IMR-90 (cell line): ENCODE data around the gene PCCA. TPM values are rescaled to one million over a fixed set of nuclear protein-coding genes. Genes with fewer than 3 reads are reported as not detected.

ENCODE experiments used
- ATAC-seq: fragments of 200-7000 bp; cut with Tn5 transposase; 2 replicates; pipeline ENCODE4 v1.9.1; 2020; ENCODE audit warnings: low read depth, mild to moderate bottlenecking, moderate library complexity
- BruUV-seq: library from RNA; stranded (reverse); fragments of 400-500 nt; replicated peaks from 2 replicates; lab custom pipeline; 2021; lab: Mats Ljungman, UMichigan
- CTCF ChIA-PET: fragments of 300-600 bp; formaldehyde crosslinking; extraction: SDS; loops from one replicate; lab custom pipeline; 2021; ENCODE audit warnings: antibody characterized with exemption; lab: Yijun Ruan, JAX
- POLR2A ChIA-PET: fragments of 300-600 bp; sonication (Branson Sonifier 250); formaldehyde crosslinking; loops from one replicate; lab custom pipeline; 2022; ENCODE audit warnings: antibody characterized with exemption; ENCODE audit not compliant: unreplicated experiment; lab: Charles Lee
- DNase-seq: peaks from one replicate; pipeline ENCODE4 v3.0.0; 2013
- H2AFZ ChIP-seq: replicated peaks from 2 replicates; pipeline ENCODE3; 2013; ENCODE audit warnings: low read length, mild to moderate bottlenecking; ENCODE audit not compliant: poor library complexity
- H2AK5ac ChIP-seq: 2 replicates; pipeline ENCODE4 v1.6.1; 2013; ENCODE audit warnings: low read depth, low read length, inconsistent platforms
- H2AK9ac ChIP-seq: replicated peaks from 2 replicates; pipeline ENCODE3; 2013; ENCODE audit warnings: mild to moderate bottlenecking, low read depth, low read length, moderate library complexity; ENCODE audit not compliant: poor library complexity
- H2BK120ac ChIP-seq: 2 replicates; pipeline ENCODE4 v1.6.1; 2013; ENCODE audit warnings: low read depth, low read length, inconsistent platforms
- H2BK15ac ChIP-seq: 3 replicates; pipeline ENCODE4 v1.6.1; 2013; ENCODE audit warnings: low read depth, low read length, inconsistent platforms
- H2BK20ac ChIP-seq: 2 replicates; pipeline ENCODE4 v1.6.1; 2013; ENCODE audit warnings: low read depth, mild to moderate bottlenecking, inconsistent platforms, low read length, moderate library complexity
- H2BK5ac ChIP-seq: 2 replicates; pipeline ENCODE4 v1.6.1; 2013; ENCODE audit warnings: mild to moderate bottlenecking, low read depth, low read length, inconsistent platforms; ENCODE audit not compliant: poor library complexity, severe bottlenecking
- H3K14ac ChIP-seq: replicated peaks from 2 replicates; pipeline ENCODE4 v1.6.1; 2013; ENCODE audit warnings: low read depth, low read length, inconsistent platforms
- H3K18ac ChIP-seq: 2 replicates; pipeline ENCODE4 v1.6.1; 2013; ENCODE audit warnings: low read depth, low read length, control low read depth
- H3K23ac ChIP-seq: 2 replicates; pipeline ENCODE4 v1.6.1; 2013; ENCODE audit warnings: low read depth, low read length, inconsistent platforms
- H3K27ac ChIP-seq: 2 replicates; pipeline ENCODE4 v1.5.1; 2013; ENCODE audit warnings: mild to moderate bottlenecking, control low read depth, low read length; ENCODE audit not compliant: insufficient read depth
- H3K27me3 ChIP-seq: 2 replicates; pipeline ENCODE4 v1.6.1; 2013; ENCODE audit warnings: low read length; ENCODE audit not compliant: control insufficient read depth, insufficient read depth
- H3K36me3 ChIP-seq: 2 replicates; pipeline ENCODE4 v1.6.1; 2013; ENCODE audit warnings: low read length, mixed read lengths; ENCODE audit not compliant: control insufficient read depth, insufficient read depth
- H3K4ac ChIP-seq: 2 replicates; pipeline ENCODE4 v1.6.1; 2013; ENCODE audit warnings: low read depth, low read length, inconsistent platforms
- H3K4me1 ChIP-seq: 2 replicates; pipeline ENCODE4 v1.6.1; 2013; ENCODE audit warnings: low read length, mixed read lengths; ENCODE audit not compliant: control insufficient read depth, insufficient read depth
- H3K4me2 ChIP-seq: 2 replicates; pipeline ENCODE4 v1.6.1; 2013; ENCODE audit warnings: low read depth, mild to moderate bottlenecking, control low read depth, low read length, moderate library complexity
- H3K4me3 ChIP-seq: 2 replicates; pipeline ENCODE4 v1.5.1; 2013; ENCODE audit warnings: low read depth, mild to moderate bottlenecking, control low read depth, low read length, moderate library complexity; ENCODE audit not compliant: insufficient read depth
- H3K56ac ChIP-seq: 2 replicates; pipeline ENCODE4 v1.6.1; 2013; ENCODE audit warnings: low read length, inconsistent platforms; ENCODE audit not compliant: insufficient read depth; ENCODE audit errors: extremely low read depth
- H3K79me1 ChIP-seq, 2 experiments: 2 replicates each; pipeline ENCODE4 v1.6.1; 2013; ENCODE audit warnings: low read length in 2 of 2, inconsistent platforms in 1 of 2, low read depth in 1 of 2
- H3K9ac ChIP-seq: 2 replicates; pipeline ENCODE4 v1.6.1; 2013; ENCODE audit warnings: low read depth, low read length, control low read depth
- H3K9me1 ChIP-seq: 2 replicates; pipeline ENCODE4 v1.6.1; 2013; ENCODE audit warnings: low read length, inconsistent platforms; ENCODE audit not compliant: insufficient read depth
- H3K9me3 ChIP-seq: 2 replicates; pipeline ENCODE4 v1.6.1; 2013; ENCODE audit warnings: low read length; ENCODE audit not compliant: control insufficient read depth, insufficient read depth
- H4K20me1 ChIP-seq: 2 replicates; pipeline ENCODE4 v1.6.1; 2013; ENCODE audit warnings: low read length, inconsistent platforms; ENCODE audit not compliant: insufficient read depth
- H4K5ac ChIP-seq: 2 replicates; pipeline ENCODE4 v1.6.1; 2013; ENCODE audit warnings: mild to moderate bottlenecking, low read depth, low read length, control low read depth
- H4K8ac ChIP-seq, 2 experiments: 2 replicates each; pipeline ENCODE4 v1.6.1; 2013; ENCODE audit warnings: low read depth in 2 of 2, low read length in 2 of 2, control low read depth in 1 of 2, inconsistent platforms in 1 of 2
- H4K91ac ChIP-seq: 2 replicates; pipeline ENCODE4 v1.6.1; 2013; ENCODE audit warnings: low read depth, low read length, inconsistent platforms; ENCODE audit not compliant: insufficient read depth
- BHLHE40 ChIP-seq: fragments of 150-350 bp; IDR thresholded peaks from 2 replicates; pipeline ENCODE4 v1.6.1; 2016; ENCODE audit warnings: mild to moderate bottlenecking, low read depth, low read length
- CEBPB ChIP-seq: IDR thresholded peaks from 2 replicates; pipeline ENCODE4 v1.6.1; 2012; ENCODE audit warnings: low read depth, low read length, improper control_type of control experiment
- CHD1 ChIP-seq: IDR thresholded peaks from 2 replicates; pipeline ENCODE4 v1.6.1; 2012; ENCODE audit warnings: low read depth, low read length, improper control_type of control experiment
- FOS ChIP-seq: fragments of 150-350 bp; IDR thresholded peaks from 2 replicates; pipeline ENCODE4 v1.6.1; 2016; ENCODE audit warnings: low read depth, low read length
- MAFK ChIP-seq: IDR thresholded peaks from 2 replicates; pipeline ENCODE4 v1.6.1; 2012; ENCODE audit warnings: low read depth, low read length, improper control_type of control experiment
- MAZ ChIP-seq: IDR thresholded peaks from 2 replicates; pipeline ENCODE4 v1.6.1; 2012; ENCODE audit warnings: low read depth, mild to moderate bottlenecking, low read length, improper control_type of control experiment, moderate library complexity, borderline replicate concordance
- MXI1 ChIP-seq: IDR thresholded peaks from 2 replicates; pipeline ENCODE4 v1.6.1; 2012; ENCODE audit warnings: low read depth, mild to moderate bottlenecking, low read length, moderate library complexity, borderline replicate concordance
- NFE2L2 ChIP-seq: fragments of 150-350 bp; IDR thresholded peaks from 2 replicates; pipeline ENCODE4 v1.6.1; 2016; ENCODE audit warnings: low read depth, mild to moderate bottlenecking, low read length
- POLR2A ChIP-seq: IDR thresholded peaks from 2 replicates; pipeline ENCODE4 v1.6.1; 2012; ENCODE audit warnings: mild to moderate bottlenecking, low read depth, low read length
- RAD21 ChIP-seq: IDR thresholded peaks from 2 replicates; pipeline ENCODE4 v1.6.1; 2012; ENCODE audit warnings: low read length, improper control_type of control experiment
- RCOR1 ChIP-seq: IDR thresholded peaks from 2 replicates; pipeline ENCODE4 v1.6.1; 2012; ENCODE audit warnings: mild to moderate bottlenecking, low read length, improper control_type of control experiment; ENCODE audit not compliant: insufficient replicate concordance
- RFX5 ChIP-seq: IDR thresholded peaks from 2 replicates; pipeline ENCODE4 v1.8.0; 2012; ENCODE audit warnings: low read depth, mild to moderate bottlenecking, low read length, moderate library complexity
- SMC3 ChIP-seq: fragments of 150-350 bp; IDR thresholded peaks from 2 replicates; pipeline ENCODE4 v1.6.1; 2016; ENCODE audit warnings: low read depth, mild to moderate bottlenecking, antibody characterized with exemption, low read length, moderate library complexity
- WGBS, 2 experiments: methylation state at CpG; one replicate each; pipeline versions ENCODE4 v1.1.5 to v1.1.7; 2013; ENCODE audit warnings: missing lambda C conversion rate in 2 of 2; ENCODE audit not compliant: insufficient read length in 1 of 2; ENCODE audit errors: extremely low coverage in 2 of 2; 5-methylcytosine and 5-hydroxymethylcytosine counted together
- dilution Hi-C: fragments of 300-500 bp; cut with HindIII; formaldehyde crosslinking; loops from one replicate; pipeline ENCODE4 v1.14.3; 2018; ENCODE audit warnings: low sequenced_read_pairs; ENCODE audit not compliant: unreplicated experiment
- in situ Hi-C: fragments of 300-500 bp; cut with MboI; formaldehyde crosslinking; loops from 3 replicates; pipeline ENCODE4 v1.14.3; 2019; ENCODE audit warnings: low sequenced_read_pairs, inconsistent platforms, mixed read lengths
- intact Hi-C: fragments of 100-400 bp; cut with micrococcal nuclease; formaldehyde crosslinking; loops from 2 replicates; pipeline ENCODE4 v1.10.0; 2022
- polyA plus RNA-seq, 3 experiments: library from polyadenylated mRNA; depleted of rRNA; stranded (reverse); fragments of >200 nt; gene quantifications; 2 replicates each; pipeline ENCODE4 v1.2.3, GENCODE V29; 2012; ENCODE audit warnings: low replicate concordance in 1 of 3
- total RNA-seq: library from RNA; depleted of rRNA; stranded (reverse); fragments of >200 nt; gene quantifications from 2 replicates; pipeline ENCODE4 v1.2.3, GENCODE V29; 2012
- TF ChIP-seq, protein P1 (sequence below): fragments of 150-350 bp; IDR thresholded peaks from 2 replicates; pipeline ENCODE4 v1.6.1; 2017; ENCODE audit warnings: mild to moderate bottlenecking, antibody characterized with exemption, low read length, low read depth
- TF ChIP-seq, protein P2 (sequence below): conservative IDR thresholded peaks from 2 replicates; pipeline ENCODE4 v1.5.1; 2012; ENCODE audit warnings: mild to moderate bottlenecking, low read depth, low read length, improper control_type of control experiment
- TF ChIP-seq, protein P3 (sequence below): fragments of 150-350 bp; IDR thresholded peaks from 2 replicates; pipeline ENCODE4 v1.6.1; 2016; ENCODE audit warnings: low read depth, mild to moderate bottlenecking, low read length, moderate library complexity, borderline replicate concordance

Gene PCCA
- total and polyA plus RNA-seq, 2 of the 4 experiments (the other 2 are of a cell fraction): 7.6 to 24.0 TPM

DNA sequence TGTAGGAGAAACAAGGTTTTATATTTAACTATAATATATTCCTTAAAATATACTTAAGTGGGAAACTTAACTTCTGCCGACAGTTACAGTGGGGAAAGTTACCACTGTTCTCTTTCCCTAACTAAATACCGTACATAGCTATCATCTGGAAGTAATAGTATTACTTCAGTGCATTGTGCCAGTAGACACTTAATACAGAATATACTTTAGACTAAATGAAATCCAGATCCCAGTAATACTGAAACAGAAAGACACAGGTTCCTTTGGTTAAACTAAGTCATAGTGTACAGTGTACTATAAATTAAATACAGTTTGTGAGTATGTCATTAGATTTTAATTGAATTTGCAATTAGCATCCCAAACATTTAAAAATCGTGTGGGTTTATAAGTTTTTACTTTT, 107.5 kb downstream of the PCCA start:
- Histone ChIP-seq H3K14ac (no peak overlapping the region), H3K56ac (no peak overlapping the region), H3K9me1 (0 out of 2 replicates have a peak, but pooled peaks cover 6% of the 10 kb centered on the region), H4K20me1 (no peaks in the 10 kb centered on the region), H4K8ac (no peak overlapping the region), H2AK9ac (no peak overlapping the region), H3K4me1 (no peaks in the 10 kb centered on the region), H3K9me3 (0 out of 2 replicates have a peak, but pooled peaks cover under 1% of the 10 kb centered on the region), H3K36me3 (no peaks in the 10 kb centered on the region), H3K27ac (no peak overlapping the region), H2BK20ac (no peak overlapping the region), H3K18ac (no peak overlapping the region), H2BK15ac (no peak overlapping the region), H3K27me3 (no peaks in the 10 kb centered on the region), H3K4me3 (no peak overlapping the region), H3K9ac (no peak overlapping the region), H3K79me1 (peaks cover 4 to 13% of the 10 kb centered on the region in 2 experiments; a peak in 1 of 4 replicates), H4K91ac (no peak overlapping the region), H2BK120ac (no peak overlapping the region), H3K4me2 (no peak overlapping the region), H3K4ac (no peak overlapping the region), H2BK5ac (no peak overlapping the region), H4K5ac (no peak overlapping the region), H3K23ac (no peak overlapping the region), H2AK5ac (no peak overlapping the region), H2AFZ (no peak overlapping the region)
- ChIA-PET CTCF (no interaction called here), POLR2A (no interaction called here)
- TF ChIP-seq, protein P1, sequence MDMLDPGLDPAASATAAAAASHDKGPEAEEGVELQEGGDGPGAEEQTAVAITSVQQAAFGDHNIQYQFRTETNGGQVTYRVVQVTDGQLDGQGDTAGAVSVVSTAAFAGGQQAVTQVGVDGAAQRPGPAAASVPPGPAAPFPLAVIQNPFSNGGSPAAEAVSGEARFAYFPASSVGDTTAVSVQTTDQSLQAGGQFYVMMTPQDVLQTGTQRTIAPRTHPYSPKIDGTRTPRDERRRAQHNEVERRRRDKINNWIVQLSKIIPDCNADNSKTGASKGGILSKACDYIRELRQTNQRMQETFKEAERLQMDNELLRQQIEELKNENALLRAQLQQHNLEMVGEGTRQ: no peak
- TF ChIP-seq MAFK (no peak), CHD1 (no peak), NFE2L2 (no peak), MXI1 (no peak), FOS (no peak), SMC3 (no peak), BHLHE40 (no peak), RFX5 (no peak), MAZ (no peak), RAD21 (no peak), RCOR1 (no peak), POLR2A (no peak), CEBPB (no peak)
- TF ChIP-seq, protein P2, sequence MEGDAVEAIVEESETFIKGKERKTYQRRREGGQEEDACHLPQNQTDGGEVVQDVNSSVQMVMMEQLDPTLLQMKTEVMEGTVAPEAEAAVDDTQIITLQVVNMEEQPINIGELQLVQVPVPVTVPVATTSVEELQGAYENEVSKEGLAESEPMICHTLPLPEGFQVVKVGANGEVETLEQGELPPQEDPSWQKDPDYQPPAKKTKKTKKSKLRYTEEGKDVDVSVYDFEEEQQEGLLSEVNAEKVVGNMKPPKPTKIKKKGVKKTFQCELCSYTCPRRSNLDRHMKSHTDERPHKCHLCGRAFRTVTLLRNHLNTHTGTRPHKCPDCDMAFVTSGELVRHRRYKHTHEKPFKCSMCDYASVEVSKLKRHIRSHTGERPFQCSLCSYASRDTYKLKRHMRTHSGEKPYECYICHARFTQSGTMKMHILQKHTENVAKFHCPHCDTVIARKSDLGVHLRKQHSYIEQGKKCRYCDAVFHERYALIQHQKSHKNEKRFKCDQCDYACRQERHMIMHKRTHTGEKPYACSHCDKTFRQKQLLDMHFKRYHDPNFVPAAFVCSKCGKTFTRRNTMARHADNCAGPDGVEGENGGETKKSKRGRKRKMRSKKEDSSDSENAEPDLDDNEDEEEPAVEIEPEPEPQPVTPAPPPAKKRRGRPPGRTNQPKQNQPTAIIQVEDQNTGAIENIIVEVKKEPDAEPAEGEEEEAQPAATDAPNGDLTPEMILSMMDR: no peak
- TF ChIP-seq, protein P3, sequence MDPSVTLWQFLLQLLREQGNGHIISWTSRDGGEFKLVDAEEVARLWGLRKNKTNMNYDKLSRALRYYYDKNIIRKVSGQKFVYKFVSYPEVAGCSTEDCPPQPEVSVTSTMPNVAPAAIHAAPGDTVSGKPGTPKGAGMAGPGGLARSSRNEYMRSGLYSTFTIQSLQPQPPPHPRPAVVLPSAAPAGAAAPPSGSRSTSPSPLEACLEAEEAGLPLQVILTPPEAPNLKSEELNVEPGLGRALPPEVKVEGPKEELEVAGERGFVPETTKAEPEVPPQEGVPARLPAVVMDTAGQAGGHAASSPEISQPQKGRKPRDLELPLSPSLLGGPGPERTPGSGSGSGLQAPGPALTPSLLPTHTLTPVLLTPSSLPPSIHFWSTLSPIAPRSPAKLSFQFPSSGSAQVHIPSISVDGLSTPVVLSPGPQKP: no peak
- DNase-seq (no peak), ATAC-seq (no peak)
- no CpG with 5 or more reads among the region's 3 CpGs for WGBS, 2 experiments
- intact Hi-C loops (no loop called here), dilution Hi-C loops (no loop called here), in situ Hi-C loops (no loop called here)
- no TSS peak for BruUV-seq
